ENCODE results near the gene ALAD.
"Not testable (repeated sequence)": the region's sequence is repeated elsewhere in the genome, so short reads cannot be mapped to it uniquely, and the experiment has no call there.

The ALAD gene

DNA sequence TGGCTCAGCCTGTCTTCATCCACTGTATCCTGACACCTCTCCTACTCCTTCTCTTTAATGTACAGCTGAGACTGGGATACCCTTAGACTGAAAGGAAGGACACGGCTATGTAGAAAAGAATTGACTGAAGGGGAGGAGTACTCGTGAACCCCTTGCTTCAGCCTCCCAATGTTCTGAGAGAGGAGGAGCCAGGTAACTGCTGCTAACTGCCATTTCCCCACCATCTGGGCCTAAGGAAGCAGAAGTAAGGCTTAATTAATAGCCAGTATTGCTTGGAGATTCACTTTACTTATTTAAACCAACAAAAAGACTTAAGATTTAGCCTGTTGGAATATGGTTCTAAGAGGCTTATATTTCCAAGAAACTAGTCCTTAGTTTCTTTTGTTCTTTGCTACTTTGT lies 43.7 kb upstream of the ALAD start:
- no peak overlapping the region for H3K9ac ChIP-seq (ENCODE audit: low read depth, low read length)

DNA sequence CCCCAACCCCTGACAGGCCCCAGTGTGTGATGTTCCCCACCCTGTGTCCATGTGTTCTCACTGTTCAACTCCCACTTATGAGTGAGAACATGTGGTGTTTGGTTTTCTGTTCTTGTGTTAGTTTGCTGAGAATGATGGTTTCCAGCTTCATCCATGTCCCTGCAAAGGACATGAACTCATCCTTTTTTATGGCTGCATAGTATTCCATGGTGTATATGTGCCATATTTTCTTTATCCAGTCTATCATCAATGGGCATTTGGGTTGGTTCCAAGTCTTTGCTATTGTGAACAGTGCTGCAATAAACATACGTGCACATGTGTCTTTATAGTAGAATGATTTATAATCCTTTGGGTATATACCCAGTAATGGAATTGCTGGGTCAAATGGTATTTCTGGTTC lies 36.6 kb upstream of the ALAD start:
- not testable (repeated sequence) for ATAC-seq (ENCODE audit: insufficient read depth, low read depth); H3K27me3 ChIP-seq (ENCODE audit: insufficient read depth, low read length, poor library complexity); H3K4me1 ChIP-seq (ENCODE audit: insufficient read depth, low read length); H3K4me2 ChIP-seq (ENCODE audit: insufficient read depth, low read length); DNase-seq; H3K9me3 ChIP-seq (ENCODE audit: insufficient read depth, low read length, severe bottlenecking); H3K79me2 ChIP-seq (ENCODE audit: insufficient read depth, low read length); H3K4me3 ChIP-seq (ENCODE audit: low read depth in 1 of 2, low read length in 2 of 2); H3K36me3 ChIP-seq (ENCODE audit: insufficient read depth, low read length); H4K20me1 ChIP-seq (ENCODE audit: insufficient read depth, low read length); H3K9ac ChIP-seq (ENCODE audit: low read depth, low read length); H2AFZ ChIP-seq (ENCODE audit: low read depth, low read length); H3K27ac ChIP-seq (ENCODE audit: low read length)

More for the DNA sequence above, 43.7 kb upstream of the ALAD start:
- Histone ChIP-seq H3K79me2 (ENCODE audit: insufficient read depth, low read length) (no peaks in the 10 kb centered on the region), H3K9me3 (ENCODE audit: insufficient read depth, low read length, severe bottlenecking) (no peaks in the 10 kb centered on the region), H3K36me3 (ENCODE audit: insufficient read depth, low read length) (no peaks in the 10 kb centered on the region), H3K4me1 (ENCODE audit: insufficient read depth, low read length) (no peaks in the 10 kb centered on the region), H3K4me2 (ENCODE audit: insufficient read depth, low read length) (no peak overlapping the region), H3K27me3 (ENCODE audit: insufficient read depth, low read length, poor library complexity) (no peaks in the 10 kb centered on the region), H4K20me1 (ENCODE audit: insufficient read depth, low read length) (no peaks in the 10 kb centered on the region), H3K4me3 (ENCODE audit: low read depth in 1 of 2, low read length in 2 of 2) (no peak overlapping the region), H3K27ac (ENCODE audit: low read length) (no peak overlapping the region), H2AFZ (ENCODE audit: low read depth, low read length) (no peak overlapping the region)
- DNase-seq (no peak), ATAC-seq (ENCODE audit: insufficient read depth, low read depth) (no peak)
- no peak for TF ChIP-seq EZH2 (IDR thresholded peaks at IDR 0.05; ENCODE audit: borderline replicate concordance, low read depth, low read length, severe bottlenecking)
- TF ChIP-seq, protein P1, sequence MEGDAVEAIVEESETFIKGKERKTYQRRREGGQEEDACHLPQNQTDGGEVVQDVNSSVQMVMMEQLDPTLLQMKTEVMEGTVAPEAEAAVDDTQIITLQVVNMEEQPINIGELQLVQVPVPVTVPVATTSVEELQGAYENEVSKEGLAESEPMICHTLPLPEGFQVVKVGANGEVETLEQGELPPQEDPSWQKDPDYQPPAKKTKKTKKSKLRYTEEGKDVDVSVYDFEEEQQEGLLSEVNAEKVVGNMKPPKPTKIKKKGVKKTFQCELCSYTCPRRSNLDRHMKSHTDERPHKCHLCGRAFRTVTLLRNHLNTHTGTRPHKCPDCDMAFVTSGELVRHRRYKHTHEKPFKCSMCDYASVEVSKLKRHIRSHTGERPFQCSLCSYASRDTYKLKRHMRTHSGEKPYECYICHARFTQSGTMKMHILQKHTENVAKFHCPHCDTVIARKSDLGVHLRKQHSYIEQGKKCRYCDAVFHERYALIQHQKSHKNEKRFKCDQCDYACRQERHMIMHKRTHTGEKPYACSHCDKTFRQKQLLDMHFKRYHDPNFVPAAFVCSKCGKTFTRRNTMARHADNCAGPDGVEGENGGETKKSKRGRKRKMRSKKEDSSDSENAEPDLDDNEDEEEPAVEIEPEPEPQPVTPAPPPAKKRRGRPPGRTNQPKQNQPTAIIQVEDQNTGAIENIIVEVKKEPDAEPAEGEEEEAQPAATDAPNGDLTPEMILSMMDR (IDR thresholded peaks at IDR 0.05; ENCODE audit: borderline replicate concordance, extremely low read depth, low read length, poor library complexity, severe bottlenecking) = no peak

- Histone ChIP-seq H3K4me2 (ENCODE audit: insufficient read depth, low read length) (no peak overlapping the region), H3K9me3 (ENCODE audit: insufficient read depth, low read length, severe bottlenecking) (no peaks in the 10 kb centered on the region), H3K4me3 (ENCODE audit: low read depth in 1 of 2, low read length in 2 of 2) (no peak overlapping the region), H3K4me1 (ENCODE audit: insufficient read depth, low read length) (no peaks in the 10 kb centered on the region), H4K20me1 (ENCODE audit: insufficient read depth, low read length) (no peaks in the 10 kb centered on the region), H3K79me2 (ENCODE audit: insufficient read depth, low read length) (no peaks in the 10 kb centered on the region), H3K27ac (ENCODE audit: low read length) (no peak overlapping the region), H3K9ac (ENCODE audit: low read depth, low read length) (no peak overlapping the region), H3K36me3 (ENCODE audit: insufficient read depth, low read length) (no peaks in the 10 kb centered on the region), H3K27me3 (ENCODE audit: insufficient read depth, low read length, poor library complexity) (no peaks in the 10 kb centered on the region), H2AFZ (ENCODE audit: low read depth, low read length) (no peak overlapping the region)
- DNase-seq (no peak), ATAC-seq (ENCODE audit: insufficient read depth, low read depth) (no peak)
- TF ChIP-seq EZH2 (IDR thresholded peaks at IDR 0.05; ENCODE audit: borderline replicate concordance, low read depth, low read length, severe bottlenecking) = no peak
- TF ChIP-seq, protein P1 (IDR thresholded peaks at IDR 0.05; ENCODE audit: borderline replicate concordance, extremely low read depth, low read length, poor library complexity, severe bottlenecking) = no peak
Measured at GRCh38 chr9:113436728-113437515, 35.8 kb upstream of the ALAD start.

- H3K79me2 ChIP-seq (ENCODE audit: insufficient read depth, low read length) = no peaks in the 10 kb centered on the region
- H2AFZ ChIP-seq (ENCODE audit: low read depth, low read length) = no peak overlapping the region
- H3K4me1 ChIP-seq (ENCODE audit: insufficient read depth, low read length) = no peaks in the 10 kb centered on the region
- H3K27me3 ChIP-seq (ENCODE audit: insufficient read depth, low read length, poor library complexity) = no peaks in the 10 kb centered on the region
- no peak overlapping the region for H3K4me3 ChIP-seq (ENCODE audit: low read depth in 1 of 2, low read length in 2 of 2)
- no peaks in the 10 kb centered on the region for H3K36me3 ChIP-seq (ENCODE audit: insufficient read depth, low read length)
- ATAC-seq (ENCODE audit: insufficient read depth, low read depth) (no peak), DNase-seq (no peak)
- H3K4me2 ChIP-seq (ENCODE audit: insufficient read depth, low read length) = no peak overlapping the region
- no peaks in the 10 kb centered on the region for H4K20me1 ChIP-seq (ENCODE audit: insufficient read depth, low read length)
- TF ChIP-seq, protein P1 (IDR thresholded peaks at IDR 0.05; ENCODE audit: borderline replicate concordance, extremely low read depth, low read length, poor library complexity, severe bottlenecking) = no peak
- no peak for TF ChIP-seq EZH2 (IDR thresholded peaks at IDR 0.05; ENCODE audit: borderline replicate concordance, low read depth, low read length, severe bottlenecking)
- H3K9me3 ChIP-seq (ENCODE audit: insufficient read depth, low read length, severe bottlenecking) = no peaks in the 10 kb centered on the region
- H3K27ac ChIP-seq (ENCODE audit: low read length) = no peak overlapping the region
- H3K9ac ChIP-seq (ENCODE audit: low read depth, low read length) = no peak overlapping the region
Measured at GRCh38 chr9:113431191-113431590, 30.1 kb upstream of the ALAD start.

All from DND-41 (cell line).